SK-MEL-5 (cell line): ENCODE data around the gene ASPG. TPM values are rescaled to one million over a fixed set of nuclear protein-coding genes. Genes with fewer than 3 reads are reported as not detected.

Experiments
- DNase-seq: peaks from one replicate; pipeline ENCODE4 v3.0.0-alpha.2; 2016; ENCODE audit warnings: low read depth, low spot score
- in situ Hi-C: cut with HindIII; loops from 2 replicates; pipeline ENCODE4 v1.10.0; 2016; ENCODE audit warnings: low sequenced_read_pairs, high pct_unique_total_duplicates, low pct_unique_long_range_greater_than_20kb
- total RNA-seq: library from RNA; depleted of rRNA; stranded (reverse); fragments of >200 nt; shearing (Covaris generic); gene quantifications from 2 replicates; pipeline ENCODE4 v1.2.3, GENCODE V29; 2014

ASPG gene
- total RNA-seq, 1 experiment from 2014 or later, result 1.3 TPM

DNA sequence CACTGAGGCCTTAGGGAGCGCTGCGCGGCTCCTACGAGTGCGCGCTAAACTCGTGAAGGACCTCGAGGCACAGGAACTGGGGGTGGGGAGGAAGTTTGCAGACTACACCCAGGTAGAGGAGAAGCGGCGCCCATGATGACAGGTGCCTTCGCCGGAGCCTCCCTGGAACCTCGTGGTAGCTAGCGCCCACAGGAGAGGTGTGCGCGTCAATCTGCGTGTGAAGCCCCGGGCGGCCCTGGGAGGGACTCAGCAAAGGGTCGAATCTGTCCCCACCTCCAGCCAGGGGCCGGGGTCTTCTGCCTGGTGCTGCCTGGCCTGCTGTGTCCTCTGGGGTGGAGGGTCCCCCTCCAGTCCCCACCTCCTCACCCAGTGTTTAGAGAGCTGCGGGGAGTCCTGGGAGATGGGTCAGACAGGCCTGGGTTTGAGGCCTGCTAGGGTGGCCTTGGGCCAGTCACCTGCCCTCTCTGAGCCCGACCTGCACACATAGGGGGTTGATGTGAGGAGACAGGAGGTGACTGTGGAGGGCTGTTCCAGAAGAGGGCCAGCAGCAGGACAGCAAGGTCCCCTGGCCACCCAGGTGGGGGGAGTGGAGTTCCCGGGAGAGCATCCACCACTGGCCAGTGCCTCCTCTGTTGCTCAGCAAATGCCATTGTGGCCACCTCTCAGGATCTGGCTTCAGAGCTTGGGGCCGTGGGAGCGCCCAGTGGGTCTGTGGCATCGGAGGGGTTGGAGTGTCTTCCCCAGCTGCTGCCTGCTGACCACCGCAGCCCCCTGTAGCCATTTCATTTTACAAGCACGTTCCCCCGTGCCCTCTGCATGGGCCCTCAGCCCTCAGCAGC, 32.7 kb downstream of the ASPG start:
- no peak for DNase-seq
- in situ Hi-C loops, result no loop called here

DNA sequence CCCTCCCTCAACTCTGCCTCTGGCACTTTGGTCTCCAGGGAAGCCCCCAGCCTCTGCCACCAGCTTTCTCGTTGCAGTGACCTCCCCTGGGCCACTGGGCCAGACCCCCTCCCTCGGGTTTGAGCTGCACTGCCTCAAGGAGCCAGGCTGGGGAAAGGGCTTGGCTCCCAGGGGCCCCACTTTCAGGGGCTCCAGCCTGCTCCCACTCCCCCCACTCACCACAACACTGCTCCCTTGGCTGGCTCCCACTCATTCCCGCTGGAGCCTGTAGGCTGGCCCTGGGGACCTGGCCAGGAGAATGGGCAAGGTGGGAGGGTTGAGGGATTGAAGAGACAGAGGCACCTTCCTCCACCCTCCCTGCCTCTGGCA, 33.6 kb downstream of the ASPG start:
- in situ Hi-C loops, result no loop called here
- DNase-seq, result no peak

DNA sequence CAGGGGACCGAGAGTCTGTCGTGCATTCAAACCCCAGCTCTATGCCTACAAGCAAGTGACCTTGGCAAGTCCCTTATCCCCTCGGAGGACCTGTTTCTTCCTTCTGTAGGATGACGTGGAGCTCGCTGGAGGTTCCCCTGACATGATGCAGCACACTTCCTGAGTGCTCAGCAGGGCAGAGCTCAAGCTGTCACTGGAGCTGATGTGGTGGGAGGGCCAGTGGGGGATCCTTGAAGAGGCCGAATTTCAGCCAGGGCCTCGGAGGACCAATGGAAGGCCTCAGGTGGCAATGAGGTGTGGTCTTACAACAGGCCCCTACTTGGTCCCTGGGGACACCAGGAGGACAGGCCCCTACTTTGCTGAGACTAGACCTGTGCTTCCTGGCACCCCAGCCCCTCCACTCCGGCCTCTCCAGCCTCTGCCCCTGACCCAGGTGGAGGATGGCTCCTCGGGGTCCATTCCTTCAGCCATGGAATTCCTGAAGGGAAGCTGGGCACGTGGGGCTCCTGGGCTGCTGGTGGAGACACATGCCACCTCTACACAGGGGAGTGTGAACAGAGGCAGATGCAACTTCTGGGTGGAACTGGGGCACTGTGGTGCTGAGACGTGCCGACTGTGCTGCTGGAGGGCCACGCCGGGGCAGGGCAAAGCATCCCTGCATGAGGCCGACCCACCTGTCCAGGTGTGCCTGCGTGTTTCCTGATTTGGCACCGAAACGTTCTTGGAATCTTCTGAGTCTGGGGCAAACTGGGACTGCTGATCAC, 34.2 kb downstream of the ASPG start:
- DNase-seq, result no peak
- in situ Hi-C loops, result no loop called here

DNA sequence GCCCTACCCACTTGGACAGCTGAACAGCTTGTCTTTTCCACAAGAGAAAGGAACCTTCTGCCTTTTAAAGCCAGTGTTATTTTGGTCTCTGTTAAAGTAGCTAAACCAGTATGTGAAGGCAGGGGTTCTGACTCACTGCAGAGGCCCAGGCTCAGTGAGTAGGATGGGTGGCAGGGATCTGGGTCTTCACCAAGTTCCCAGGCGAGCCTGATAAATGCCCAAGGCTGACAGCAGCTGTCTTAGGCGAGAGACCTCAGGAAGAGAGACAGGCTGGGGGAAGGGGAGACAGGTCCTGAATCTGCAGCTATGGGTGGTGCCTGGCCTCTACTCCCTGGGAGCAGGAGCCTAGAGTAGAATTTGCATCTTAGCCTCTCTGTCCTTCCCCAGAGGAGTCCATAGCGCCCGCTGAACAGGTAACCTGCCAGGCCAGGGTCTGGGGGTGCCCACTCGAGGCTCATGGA, 34.8 kb downstream of the ASPG start:
- in situ Hi-C loops, result no loop called here

DNA sequence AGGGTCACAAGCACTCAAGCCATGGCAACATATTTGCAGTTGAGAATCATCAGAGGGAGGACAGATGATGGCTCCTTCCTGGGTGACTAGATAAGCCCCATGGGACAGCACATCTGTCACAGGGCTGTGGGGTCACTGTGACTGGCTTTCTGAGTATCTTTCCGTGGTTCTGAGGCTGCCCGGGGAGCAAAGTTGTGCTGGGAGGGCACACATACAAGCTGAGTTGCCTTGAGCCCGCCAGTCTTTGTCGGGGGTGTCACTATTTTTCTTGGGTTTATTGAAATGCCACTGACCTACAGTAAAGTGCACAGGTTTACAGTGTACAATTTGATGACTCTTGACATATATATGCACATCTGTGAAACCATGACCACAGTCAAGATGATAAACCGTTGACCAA, 35.6 kb downstream of the ASPG start:
- in situ Hi-C loops, result no loop called here
- no peak for DNase-seq

More for the DNA sequence above, 34.8 kb downstream of the ASPG start:
- no peak for DNase-seq

DNA sequence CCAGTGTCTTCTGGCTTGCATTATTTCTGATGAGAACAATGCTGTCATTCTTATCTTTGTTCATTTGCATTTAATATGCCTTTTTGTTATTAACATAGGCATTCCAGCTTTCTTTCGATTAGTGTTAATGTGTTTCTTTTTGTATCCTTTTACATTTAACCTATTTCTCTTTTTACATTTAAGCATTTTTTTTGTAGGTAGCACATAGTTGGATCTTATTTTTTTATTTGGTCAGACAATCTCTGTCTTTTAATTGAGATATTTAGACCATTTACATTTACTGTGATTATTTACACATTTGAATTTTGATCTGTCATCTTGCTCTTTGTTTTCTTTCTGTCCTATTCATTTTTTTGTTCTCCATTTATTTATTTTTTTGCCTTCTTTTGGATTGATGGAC, 38.4 kb downstream of the ASPG start:
- DNase-seq, result no peak
- in situ Hi-C loops, result no loop called here

DNA sequence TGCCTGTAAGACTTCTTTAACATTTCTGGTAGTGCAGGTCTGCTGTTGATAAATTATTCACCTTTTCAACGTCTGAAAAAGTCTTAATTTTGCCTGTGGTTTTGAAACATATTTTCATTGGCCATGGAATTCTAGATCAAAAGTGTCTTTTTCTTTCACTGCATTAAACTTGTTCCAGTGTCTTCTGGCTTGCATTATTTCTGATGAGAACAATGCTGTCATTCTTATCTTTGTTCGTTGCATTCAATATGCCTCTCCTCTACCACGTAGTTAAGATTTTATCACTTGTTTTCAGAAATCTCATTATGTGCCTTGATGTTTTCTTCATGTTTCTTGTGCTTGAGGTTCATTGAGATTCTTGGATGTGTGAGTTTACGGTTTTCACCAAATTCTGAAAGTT, 39.5 kb downstream of the ASPG start:
- in situ Hi-C loops, result no loop called here
- no peak for DNase-seq

DNA sequence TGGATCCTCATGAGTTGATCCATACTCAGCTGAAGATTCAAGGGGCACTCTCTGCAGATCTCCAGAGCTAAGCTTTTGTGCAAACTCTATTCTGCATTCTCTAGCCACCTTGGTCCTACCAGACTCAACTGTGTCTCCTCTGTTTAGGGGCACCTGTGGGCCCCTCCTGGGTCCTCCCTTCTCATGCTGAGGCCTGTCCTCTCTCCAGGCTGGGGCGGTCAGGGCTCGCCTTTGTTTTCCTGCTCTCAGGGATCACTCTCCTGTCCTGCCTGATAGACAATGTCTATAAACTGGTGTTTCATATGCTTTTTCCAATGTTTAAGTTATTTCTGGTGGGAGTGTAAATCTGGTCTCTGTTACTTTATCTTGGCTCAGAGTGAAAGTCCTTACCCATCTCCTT, 41.3 kb downstream of the ASPG start:
- in situ Hi-C loops, result no loop called here
- no peak for DNase-seq

DNA sequence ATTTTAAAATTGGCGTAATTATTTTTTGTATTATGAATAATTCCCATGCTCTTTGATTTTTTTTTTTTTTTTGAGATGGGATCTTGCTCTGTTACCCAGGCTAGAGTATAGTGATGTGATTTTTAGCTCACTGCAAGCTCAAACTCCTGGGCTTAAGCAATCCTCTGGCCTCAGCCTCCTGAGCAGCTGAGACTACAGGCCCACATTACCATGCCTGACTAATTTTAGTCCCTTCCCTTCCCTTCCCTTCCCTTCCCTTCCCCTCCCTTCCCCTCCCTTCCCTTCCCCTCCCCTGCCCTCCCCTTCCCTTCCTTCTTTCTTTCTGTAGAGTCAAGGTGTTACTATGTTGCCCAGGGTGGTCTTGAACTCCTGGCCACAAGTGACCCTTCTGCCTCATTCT, 43.5 kb downstream of the ASPG start:
- in situ Hi-C loops, result no loop called here
- DNase-seq, result no peak

DNA sequence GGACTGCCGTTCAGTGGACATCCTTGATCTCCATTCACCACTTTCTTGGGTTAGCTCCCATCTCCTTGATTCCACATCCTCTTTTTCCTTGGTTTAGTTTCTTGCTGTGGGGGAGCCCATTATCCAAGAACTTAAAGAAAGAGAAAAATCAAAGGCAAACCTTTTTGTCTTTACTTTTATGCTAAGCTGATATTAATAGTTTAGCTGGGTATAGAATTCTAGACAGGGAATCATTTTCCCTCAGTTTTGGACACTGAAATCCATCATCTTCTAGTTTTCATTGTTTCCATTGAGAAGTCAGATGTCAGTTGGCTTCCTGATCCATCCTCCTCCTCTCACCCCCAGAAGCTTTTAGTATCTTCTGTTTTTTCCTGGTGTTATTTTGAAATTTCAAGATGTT, 44.1 kb downstream of the ASPG start:
- no peak for DNase-seq
- in situ Hi-C loops, result no loop called here

DNA sequence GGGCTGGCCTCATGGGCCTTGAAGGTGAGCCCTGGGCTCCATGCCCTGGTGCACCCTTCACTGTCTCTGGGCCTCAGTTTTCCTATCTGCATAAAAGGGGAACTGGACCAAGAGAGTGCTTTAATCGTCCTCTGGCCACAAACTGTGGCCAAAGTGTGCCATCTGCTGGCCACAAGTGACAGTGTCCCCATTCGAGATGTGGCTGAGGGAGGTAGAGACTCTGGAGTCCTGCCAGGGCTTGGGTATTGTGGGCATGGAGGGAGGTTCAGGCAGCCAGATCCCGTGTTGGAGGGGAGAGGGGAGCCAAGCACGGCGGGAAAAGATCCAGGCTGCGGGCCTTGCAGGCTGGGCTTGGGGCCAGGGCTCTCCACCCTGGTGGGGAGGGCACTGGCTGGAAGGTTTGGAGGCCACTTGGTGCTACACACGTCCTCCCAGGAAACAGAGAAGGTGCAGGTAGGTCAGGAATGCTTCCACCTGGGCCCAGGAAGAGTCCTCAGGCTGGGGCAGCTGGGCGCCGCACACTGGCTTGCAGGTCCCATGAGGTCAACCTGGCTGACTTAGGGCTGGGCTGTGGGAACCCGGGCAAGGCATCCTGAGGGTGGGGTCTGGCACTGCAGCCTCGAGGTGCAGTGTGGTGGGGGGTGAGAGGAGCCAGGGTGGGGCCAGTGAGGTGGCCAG, 45.6 kb downstream of the ASPG start:
- in situ Hi-C loops, result no loop called here
- DNase-seq, result peak; percentile 77

DNA sequence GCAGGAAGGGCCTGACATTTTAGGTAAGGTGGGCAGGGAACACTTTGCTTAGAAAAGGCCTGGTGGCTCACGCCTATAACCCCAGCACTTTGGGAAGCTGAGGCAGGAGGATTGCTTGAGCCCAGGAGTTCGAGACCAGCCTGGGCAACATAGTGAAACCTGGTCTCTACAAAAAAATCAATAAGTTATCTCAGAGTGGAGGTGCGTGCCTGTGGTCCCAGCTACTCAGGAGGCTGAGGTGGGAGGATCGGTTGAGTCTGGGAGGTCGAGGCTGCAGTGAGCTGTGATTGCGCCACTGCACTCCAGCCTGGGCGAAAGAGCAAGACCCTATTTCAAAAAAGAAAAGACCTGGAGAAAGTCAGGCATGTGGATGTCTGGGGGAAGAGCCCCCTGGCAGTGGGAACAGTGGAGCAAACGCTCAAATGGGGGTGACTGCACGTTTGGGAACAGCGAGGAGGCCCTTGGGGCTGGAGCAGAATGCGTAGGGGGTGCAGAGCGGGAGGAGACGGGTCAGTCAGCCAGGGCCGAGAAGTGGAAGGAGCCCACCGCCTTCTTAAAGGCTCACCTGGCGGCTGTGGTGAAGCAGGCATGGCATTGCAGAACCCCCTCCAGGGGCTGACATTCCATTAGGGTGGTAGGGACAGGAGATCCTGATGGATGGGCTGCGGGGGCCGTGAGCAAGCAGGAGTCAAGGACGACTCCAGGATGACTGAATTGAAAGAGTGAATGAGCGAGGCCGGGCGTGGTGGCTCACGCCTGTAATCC, 46.6 kb downstream of the ASPG start:
- DNase-seq, result no peak
- in situ Hi-C loops, result no loop called here

DNA sequence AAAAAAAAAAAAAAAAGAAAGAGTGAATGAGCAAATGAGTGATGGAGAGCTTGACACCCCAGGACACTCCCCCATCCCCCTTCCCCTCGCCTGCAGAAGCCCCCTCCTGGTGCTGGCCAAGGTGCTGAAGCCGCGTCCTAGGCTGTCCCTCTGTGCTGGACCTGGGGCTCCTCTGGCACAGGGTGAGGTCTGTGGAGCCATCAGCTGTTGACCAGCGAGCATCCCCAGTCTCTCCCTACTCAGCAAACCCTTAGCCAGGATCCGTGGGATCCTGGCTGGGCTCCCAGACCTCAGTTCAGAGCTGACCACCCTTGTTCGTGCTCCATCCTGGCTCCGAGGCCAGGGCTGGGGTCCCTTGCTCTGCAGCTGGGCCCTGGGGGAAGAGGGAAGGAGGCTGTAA, 47.5 kb downstream of the ASPG start:
- in situ Hi-C loops, result no loop called here

DNA sequence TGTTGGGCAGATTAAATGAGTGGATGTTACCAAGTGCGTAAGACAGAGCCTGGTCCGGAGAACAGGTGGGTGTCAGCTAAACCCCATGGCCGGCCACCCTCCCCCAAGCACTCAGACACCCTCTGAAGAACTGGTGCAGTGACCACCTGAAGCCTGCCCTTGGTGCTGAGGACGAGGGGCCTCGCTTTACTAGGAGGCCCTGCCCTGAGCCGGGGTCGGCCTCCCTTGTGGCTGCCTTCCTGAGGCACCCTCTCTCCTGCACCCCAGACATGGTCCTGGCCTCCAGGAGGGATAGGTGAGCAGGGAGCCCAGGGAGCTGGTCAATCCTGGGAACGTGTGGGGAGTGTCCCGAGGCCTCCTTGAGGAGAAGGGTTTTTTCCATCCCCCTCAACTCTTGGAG, 48.0 kb downstream of the ASPG start:
- no peak for DNase-seq
- in situ Hi-C loops, result no loop called here

More for the DNA sequence above, 47.5 kb downstream of the ASPG start:
- DNase-seq, result no peak

DNA sequence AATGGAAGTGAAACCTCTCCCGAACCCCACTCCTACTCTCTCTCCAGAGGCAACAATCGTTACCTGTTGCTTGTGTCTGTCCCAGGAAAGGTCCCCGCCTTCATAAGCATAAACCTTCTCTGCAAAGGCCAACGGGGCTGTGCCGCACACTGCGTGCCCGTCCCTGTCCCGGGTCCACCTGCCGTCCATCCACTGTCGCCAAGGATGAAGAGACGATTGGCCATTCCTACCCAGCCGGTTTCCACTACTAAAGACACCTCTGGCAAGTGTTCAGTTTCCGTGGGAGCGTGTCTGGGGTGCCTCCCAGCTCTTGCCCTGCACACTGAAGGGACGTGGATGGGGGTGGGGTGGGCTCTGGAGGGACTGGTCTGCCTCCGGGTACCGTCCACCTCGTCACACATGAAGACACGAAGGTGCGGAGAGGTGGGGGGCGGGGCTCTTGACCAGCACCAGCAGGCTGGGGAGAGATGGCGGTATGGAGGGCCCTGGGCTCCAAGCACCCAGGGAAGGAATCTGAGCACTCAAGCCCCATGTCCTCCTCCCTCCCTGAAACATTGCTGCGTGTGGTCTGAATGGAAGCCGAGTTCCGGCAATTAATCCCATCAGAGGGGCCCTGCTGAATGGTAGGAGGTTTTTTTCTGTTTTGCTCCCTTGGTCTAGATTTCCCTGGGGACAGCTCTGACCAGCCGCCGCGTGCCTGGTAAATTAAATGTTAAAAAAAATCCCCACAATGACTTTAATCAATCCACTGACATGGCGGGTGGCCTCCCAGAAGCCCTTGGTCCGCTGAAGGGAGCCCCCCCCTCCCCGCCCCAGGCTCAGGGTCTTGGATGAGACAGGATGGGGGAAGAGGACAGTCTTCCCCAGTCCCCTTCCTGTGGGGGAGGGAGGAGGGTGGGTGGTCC, 48.8 kb downstream of the ASPG start:
- in situ Hi-C loops, result no loop called here
- no peak for DNase-seq

DNA sequence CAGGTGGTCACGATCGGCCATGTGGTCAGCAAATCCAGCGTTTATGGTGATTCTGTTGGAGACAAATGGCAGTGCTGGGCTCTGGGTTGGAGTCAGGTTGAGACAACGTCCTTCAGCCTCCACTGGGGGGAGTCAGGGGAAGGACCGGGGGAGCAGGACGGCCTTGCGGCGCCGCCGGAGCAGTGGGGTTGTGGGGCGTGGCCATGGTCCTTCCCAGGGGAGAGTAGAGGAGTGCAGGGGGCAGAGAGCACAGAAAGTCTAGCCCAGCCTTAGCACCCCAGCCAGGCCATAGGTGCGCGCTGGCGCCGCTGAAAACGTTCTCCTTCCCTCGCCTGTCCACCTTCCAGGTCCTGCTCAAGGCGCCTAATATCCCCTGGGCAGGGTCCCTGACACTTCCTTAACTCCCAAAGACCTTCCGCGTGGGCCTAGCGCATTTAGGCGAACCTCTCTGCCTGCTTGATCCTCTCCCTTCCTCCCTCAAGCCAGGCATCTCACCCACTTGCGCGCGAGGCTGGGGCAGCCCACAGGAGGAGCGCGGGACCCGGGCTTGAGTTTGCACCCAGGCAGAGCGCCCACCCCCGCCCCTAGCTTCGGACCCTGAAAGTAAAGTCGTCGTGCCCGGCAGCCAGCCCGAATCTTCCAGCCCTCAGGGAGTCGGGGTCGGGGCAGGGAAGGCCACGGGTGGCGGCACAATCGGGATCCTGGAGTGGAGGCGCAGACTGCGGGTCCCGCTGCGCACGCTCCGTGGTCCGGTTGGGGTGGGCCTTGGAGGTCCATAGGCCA, 49.8 kb downstream of the ASPG start:
- in situ Hi-C loops, result no loop called here
- peak; percentile 57 for DNase-seq
